Spleen (tissue), 7 donors: ENCODE measurements around the gene METTL23.

ENCODE experiments used
- CTCF ChIP-seq, 11 experiments: fragments of 200-600 bp in 7 of 11; fragments of 450-650 bp in 4 of 11; sonication (generic) in 4 of 11; IDR thresholded peaks in 8 of 11; conservative IDR thresholded peaks in 3 of 11; 1 replicate in 7 of 11; 2 replicates in 4 of 11; pipeline versions ENCODE4 v1.4.0 to v1.8.0; 2016 to 2021; ENCODE audit warnings: antibody characterized with exemption in 11 of 11, inconsistent platforms in 4 of 11, mild to moderate bottlenecking in 1 of 11
- POLR2A ChIP-seq, 3 donors: fragments of 450-650 bp; IDR thresholded peaks; one replicate each; pipeline ENCODE4 v1.5.1; 2017; ENCODE audit warnings: antibody characterized with exemption in 3 of 3, mild to moderate bottlenecking in 1 of 3
- donor health status: DM: no; HTN: no; CAD: no; lungs with moderate emphysema.
- donor health status: DM: no; HTN: no; CAD: no.
- donor health status: DM: no; HTN: no; CAD: no.

DNA sequence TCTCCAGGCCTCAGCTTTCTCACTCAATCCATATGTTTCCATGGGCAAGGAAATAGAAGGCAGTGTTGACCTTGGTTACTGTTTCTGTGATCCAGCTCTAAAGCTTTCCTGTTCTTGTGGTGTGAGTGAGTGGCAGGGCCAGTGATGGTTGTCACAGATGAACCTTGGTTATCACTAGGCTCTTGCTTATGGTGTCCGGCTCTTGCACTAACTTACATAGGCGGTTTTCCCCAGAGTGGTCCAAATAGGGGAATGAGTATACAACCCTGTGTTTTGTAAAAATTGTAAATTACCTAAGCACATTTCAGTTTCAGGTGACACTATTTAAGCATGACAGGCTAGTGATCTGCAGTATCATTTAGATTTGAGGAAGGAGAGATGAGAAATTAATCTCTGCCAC, 18.1 kb downstream of the METTL23 start:
- TF ChIP-seq CTCF (IDR thresholded peaks at IDR 0.05 in 8 of 11, conservative IDR thresholded peaks at IDR 0.05 in 3 of 11) (no peak), POLR2A (IDR thresholded peaks at IDR 0.05) (no peak)
